Measurements from ENCODE around the gene NATD1.

The NATD1 gene

DNA sequence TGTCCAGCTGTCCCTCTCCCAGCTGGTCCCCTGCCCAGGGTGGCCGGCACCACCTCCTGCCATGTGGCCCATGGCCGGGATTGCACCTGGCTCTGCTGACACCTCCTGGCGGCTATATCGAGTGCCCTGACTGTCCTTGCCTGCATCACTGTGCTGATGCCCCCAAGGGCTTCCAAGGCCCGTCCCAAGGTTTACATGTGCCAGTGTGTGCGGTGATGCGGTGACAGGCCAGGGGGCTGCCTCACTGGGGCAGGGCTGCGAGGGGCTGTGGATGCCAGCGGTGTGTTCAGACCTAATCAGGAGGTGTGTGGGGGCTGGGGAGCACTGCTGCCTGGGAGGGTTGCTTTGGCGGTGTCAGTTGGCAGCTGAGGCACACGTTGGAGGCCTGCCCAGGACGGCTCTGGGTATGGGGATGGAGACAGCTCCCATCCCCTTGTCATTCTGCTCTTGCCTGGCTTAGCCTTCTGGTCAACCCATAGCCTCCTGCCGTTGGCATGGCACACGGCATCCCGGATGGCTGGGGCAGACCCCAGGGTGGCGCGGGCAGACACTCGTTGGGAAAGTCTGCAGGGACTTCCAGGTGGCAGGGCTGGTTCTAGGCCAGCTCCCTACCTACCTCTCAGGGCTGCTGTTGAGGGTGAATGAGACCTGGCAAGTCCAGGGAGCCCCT, 36.8 kb upstream of the NATD1 start:
- DNase-seq (ENCODE audit: low spot score): peak; percentile 21

DNA sequence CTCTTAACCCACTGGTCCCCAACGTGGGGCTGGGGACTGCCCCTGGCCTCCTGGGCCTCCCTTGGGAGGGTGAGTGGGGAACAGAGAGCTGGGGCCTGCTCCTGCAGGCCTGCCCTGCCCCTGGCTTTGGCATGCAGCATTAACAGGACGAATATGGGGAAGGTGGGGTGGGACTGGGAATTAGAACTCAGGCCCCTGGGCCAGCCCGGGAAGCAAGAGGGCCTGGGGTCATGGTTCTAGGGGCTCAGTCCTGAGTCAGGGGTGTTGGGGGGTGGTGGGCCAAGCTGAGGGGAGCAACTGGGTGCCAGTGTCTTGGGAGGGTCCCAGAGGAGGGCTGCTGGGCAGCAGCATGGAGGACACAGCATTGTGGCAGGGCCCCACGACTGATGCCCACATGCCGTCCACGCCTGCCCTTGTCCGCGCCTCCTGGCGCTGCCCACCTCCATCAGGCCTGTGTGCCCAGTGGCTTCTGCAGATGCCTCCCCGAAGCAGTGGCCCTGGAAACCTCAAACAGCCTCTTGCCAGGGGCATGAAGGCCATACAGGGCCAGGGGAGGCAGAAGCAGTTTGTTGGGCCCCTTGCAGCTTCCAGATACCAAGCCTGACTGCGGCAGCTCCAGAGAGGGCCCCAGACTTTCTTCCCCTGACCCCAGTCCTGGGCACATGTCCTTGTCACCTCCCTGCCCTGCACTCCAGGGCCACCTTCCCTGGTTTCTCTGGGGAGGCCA, 36.1 kb upstream of the NATD1 start:
- no peak for DNase-seq (ENCODE audit: low spot score)

DNA sequence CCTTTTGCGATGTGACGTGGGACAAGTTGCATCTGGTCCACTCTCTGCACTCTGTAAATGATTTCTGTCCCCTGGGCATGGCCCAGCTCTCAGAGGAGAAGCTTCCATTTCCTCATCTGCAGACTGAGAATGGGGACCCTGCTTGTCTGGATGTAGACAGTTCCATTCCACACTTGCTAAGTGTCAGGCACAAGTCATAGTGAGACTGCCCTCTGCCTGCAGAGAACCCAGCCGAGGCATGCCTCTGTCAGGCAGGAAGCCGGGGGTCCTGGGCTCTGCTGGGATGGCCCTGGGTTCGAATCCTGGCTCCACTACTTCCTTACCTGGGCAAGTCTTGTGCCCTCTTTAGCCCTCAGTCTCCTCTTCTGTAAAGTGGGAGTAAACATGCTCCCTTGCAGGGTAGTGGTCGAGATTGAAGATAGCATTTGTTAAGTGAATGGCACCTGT, 35.4 kb upstream of the NATD1 start:
- no peak for DNase-seq (ENCODE audit: low spot score)

DNA sequence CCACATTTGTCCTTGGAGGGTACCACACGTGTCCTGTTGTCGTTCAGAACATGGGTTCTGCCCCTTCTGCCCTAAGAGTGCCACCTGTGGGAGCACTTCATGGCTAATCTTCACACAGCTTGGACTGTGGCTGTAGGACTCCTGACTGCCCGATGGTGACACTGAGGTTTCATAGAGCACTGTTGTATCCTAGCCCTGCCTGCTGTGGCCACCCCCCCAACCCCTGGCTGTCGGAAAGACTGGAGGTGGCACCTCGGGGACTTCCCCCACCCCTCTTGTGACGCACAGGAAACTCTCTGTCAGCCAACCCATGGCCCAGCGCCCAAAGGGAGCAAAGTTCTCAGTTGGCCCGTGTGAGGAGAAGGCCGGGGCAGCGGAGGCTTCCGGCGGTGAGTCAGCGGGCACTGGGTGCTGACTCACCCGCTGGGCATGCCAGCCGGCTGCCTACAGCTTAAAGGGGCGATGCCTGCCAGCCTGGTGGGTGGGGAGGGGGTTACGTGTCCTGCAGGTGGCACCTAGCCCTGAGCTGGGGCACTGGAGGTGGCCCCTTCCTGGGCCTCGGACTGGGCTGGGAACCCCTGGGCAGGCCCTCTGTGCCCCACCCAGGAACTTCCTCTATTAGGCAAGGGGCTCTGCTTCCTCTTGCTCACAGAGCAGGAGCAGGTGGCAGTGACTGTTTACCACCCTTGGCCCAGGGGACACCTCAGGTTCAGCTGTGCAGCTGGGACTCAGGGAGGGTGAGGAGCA, 34.7 kb upstream of the NATD1 start:
- peak; percentile 93 for DNase-seq (ENCODE audit: low spot score)

DNA sequence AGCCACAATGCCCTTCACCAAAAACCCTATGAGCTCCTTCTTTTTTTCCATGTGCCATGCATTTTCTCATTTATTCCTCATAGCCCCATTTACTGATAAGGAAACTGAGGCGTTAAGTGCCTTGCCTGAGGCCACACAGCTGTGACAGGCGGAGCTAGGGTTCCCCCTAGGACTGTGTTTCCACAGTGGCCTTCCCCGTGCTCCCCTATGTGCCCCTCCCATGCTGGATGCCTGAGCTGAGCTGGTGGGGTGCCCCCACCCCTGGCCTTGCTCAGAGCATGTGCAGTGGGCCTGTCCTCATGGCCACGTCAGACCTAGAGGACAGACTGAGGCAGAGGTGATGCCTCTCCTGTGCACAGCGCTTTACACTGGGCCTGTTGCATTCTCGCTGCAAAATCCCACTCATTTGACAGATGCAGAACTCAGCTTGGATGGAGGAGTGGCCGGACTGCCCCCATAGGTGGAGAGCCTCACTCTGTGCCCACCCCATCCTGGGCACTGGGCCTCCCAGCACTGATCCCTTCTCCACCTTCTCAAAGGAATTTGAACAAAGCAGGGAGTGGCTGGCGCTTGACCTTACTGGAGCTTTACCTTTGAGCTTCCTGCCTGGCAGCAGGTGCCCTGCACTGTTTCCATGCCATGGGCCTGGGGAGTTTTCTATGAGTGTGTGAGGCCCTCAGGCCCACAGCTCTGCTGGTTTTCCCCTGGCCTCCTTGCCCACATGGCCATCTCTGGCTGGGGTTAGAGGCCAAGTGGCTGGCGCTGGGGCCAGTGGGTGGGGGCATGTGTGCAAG, 33.9 kb upstream of the NATD1 start:
- no peak for DNase-seq (ENCODE audit: low spot score)

DNA sequence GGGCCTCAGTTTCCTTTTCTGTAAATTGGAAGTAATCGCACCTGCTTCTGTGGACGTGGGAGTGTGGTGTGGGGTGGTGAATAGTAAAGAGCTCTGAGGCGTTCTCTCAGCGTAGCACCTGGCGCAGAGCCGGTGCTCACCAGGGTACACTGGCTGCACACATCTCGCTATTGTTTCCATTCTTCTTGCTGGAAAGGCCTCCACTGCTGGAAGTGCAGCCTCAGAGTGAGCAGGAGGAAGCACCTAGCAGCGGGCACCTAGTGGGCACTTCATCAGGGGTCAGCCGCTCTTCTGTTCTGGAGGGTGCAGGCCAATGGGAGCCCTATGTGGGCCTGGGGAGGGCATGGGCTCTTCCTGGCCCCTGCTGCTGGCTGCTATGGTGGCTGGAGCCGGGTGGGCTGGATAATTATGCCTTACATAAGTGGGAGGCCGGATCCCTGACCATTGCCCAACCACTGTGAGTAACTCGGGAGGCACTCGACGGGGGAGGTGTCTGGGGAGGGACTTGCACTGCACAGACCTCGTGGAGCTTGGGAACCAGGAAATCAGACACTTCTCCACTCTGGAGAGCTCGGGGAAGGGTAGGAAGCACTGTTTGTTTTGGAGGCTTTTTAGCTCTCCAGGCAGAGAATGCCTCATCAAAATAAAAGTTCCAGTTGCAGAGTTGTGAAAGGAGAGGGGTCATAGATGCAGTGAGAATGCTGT, 33.0 kb upstream of the NATD1 start:
- peak; percentile 91 for DNase-seq (ENCODE audit: low spot score)

DNA sequence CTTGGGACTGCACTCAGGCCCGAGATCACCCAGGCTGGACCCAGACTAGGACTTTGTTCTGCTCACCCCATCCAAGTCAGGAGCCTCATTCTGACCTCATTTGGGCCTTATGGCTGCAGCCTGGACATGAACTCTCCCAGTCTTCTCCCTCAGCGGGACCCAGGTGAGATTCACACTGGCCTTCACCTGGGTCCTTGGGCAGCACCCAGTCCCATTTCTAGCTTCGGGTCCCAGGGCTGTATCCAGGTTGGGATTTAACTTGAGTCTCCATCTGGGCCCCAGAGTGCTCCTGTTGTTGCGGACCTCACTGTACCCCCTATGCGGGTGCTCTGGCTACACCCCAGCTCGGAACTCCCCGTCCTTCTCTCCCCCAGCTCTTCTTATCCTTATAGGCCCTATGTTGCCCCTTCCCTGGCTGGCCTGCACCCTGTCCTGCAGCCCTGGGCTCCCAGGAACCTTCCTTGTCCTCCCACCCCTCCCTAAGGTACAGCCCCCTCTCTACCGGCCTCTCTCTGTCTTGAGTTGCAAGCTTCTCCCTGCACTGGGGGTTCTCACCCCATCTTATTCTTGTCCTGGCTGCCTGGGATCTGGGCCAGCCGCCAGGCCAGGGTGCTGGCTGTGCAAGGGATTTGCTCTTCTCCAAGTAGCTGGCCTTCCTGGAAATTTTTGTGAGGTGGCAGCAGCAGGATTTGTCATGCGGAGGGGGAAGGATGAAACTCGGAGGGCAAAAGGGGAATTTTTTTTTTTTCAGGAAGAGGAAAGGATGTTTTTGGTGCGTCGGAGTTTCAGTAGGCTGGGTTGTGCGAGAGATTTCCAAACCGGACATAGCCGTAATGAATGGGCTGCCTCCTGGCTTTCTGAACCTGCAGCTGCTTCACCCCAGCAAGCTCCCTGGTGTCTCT, 32.2 kb upstream of the NATD1 start:
- DNase-seq (ENCODE audit: low spot score): no peak

DNA sequence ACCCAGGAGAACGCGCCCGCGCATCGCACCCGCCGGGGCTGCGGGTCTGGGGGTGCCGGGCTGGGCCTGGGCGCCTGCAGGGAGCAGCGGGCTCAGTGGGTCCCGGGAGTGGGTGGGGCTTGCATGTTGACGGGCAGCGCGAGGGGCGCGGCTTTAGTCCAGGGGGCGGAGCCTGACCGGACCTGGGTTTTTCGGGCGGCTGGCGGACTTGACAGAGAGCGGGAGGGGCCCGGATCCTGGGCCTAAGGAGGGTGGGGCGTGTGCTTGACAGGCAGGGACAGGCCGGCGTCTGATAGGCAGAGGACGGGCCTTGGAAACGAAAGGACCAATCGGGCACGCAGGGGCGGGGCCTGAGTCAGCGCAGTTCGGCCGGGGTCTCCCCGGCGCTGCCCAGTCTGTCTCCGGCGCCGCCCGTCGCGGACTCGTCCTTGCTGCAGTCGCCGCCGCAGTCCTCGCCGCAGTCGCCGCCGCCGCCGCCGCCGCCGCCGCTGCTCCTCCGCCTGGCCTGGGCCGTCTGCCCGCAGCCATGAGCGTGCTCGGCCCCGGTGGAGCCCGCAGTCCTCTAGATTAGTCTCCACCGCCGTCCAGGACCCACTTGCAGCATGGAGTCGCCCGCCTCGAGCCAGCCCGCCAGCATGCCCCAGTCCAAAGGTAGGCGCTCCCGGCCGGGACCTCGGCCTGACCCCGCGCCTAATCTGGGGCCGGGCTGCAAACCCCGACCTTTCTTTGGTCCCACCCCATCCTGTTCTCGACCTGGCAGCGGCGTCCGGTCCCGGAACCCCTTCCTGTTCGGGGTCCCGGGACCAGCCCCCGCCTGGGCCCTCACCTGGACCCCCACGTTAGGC, 31.3 kb upstream of the NATD1 start, which contains the start of gene MAP2K3:
Gene MAP2K3 (plus strand): TSS at position 393 of the 845 bp plus-strand sequence. CDS start 210 bp downstream, at position 603.
- DNase-seq (ENCODE audit: low spot score): peak; percentile 96

DNA sequence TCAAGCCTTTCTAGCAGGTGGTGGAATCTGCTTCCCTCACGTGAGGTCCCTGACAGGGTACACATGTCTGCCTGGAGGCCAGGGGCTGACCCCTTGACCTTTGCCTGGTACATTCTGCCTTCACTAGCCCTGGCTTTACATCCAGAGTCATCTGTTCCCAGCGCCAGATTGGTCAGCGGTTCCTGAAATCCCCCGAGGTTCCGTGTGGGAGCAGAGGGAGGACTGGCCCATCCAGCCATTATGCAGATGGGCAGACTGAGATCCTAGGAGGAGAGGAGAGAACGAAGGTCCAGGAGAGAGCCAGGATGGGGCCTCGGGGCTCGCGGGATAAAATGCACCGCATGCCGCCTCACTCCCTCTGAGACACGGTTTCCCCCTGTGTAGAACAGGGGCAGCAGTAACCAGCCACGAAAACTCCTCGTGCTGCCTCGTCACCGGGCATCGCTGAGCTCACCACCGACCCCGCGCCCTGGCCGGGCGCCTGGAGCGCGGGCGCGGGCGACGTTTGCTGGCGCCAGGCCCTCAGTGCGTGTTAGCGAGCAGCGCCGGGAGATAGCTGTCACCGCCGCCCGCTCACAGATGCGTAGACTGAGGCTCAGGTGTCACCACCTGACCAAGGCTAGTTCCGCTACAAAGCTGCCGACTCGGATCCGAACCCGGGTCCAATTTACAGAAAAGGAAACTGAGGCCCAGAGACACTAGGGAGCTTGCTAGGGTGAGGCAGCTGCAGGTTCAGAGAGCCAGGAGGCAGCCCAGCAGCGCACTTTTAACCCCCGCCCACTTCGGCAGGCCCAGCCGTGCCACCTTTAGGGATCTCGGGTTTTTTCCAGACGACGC, 30.5 kb upstream of the NATD1 start:
- DNase-seq (ENCODE audit: low spot score): peak; percentile 22

DNA sequence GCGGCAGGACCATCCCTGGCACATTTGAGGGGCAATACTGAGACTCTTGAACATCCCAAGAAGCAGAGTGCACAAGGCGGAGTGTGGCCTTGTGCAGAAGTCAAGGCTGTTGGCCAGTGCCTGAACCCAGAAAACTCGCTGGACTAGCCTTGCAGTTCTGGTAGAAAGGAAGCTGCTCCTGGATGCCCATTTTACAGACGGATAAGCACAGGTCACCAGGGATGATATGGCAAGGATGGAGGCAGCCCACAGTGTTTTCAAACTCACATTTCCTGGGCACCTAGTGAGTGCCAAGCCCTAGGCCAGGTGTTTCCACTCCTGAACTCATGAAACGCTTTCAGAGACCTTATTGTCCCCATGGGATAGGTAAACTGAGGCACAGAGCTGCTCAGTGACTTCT, 29.6 kb upstream of the NATD1 start:
- DNase-seq (ENCODE audit: low spot score): no peak

DNA sequence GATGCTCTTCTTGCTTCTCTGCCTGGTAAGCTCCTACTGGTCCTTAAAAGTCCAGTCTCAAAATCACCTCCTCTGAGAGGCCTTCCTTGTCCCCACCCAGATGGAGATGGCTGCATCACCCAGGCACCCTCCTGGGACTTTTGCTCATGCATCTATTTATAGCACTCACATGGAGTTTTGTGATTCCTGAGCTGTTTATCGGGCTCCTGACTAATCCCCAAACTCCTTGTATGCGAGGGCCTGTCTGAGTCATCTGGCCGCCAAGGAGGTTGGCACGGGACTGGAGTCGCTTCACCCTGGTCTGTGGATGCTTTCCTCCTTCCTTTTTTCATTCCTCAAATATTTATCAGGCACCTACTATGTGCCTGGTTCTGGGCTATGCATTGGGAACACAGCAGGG, 29.0 kb upstream of the NATD1 start:
- DNase-seq (ENCODE audit: low spot score): peak; percentile 88

DNA sequence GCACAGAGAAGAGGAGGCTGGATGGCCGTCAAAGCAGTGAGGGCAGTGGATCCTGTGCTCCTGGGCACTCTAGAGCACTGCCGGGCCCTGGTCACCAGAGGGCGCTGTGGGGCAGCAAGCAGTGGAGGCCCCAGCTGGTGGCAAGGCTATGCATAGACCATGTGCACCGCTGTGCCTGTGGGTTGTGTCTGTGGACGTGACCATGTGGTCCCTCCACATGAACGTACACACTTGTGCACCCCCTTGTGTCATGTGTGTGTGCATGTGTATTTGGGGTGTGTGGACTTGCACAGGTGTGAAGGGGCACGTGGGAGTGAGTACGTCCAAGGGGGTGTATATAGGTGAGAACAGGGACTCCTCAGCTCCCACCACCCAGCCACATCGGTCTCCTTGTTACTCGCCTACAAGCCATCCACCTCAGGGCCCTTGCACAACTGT, 26.9 kb upstream of the NATD1 start:
- DNase-seq (ENCODE audit: low spot score): peak; percentile 90

DNA sequence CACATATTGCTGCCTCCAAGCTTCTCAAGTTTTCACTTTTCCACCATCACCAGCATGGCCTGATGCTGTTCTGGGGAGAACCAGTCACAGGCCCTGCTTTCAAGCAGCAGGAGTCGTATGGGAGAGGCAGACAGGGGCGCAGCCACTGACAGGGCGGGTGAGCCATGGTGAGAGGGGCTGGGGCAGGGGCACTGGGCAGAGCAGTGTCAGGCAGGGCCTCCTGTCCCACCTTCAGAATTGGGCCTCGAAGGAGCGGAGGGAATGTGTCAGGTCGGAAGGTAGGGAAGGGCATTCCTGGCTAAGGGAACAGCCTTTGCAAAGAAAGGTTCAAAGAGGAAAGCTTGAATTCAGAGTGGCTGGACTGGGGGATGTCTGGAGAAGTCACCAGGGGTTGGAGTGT, 26.4 kb upstream of the NATD1 start:
- no peak for DNase-seq (ENCODE audit: low spot score)

DNA sequence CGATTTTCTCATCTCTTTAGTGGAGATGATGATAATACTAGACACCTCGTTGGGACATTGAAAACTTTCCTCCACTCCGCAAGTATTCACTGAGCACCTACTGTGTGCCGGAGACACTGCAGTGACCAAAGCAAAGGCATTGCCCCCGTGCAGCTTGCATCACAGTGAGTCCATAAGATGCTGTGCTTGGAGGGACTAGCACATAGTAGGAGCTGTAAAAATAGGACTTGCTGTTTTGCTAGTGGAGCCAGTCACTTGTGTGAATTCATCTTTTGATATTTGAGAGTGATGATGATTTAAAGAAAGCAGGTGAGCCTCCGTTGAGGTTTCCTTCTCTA, 26.0 kb upstream of the NATD1 start:
- no peak for DNase-seq (ENCODE audit: low spot score)

DNA sequence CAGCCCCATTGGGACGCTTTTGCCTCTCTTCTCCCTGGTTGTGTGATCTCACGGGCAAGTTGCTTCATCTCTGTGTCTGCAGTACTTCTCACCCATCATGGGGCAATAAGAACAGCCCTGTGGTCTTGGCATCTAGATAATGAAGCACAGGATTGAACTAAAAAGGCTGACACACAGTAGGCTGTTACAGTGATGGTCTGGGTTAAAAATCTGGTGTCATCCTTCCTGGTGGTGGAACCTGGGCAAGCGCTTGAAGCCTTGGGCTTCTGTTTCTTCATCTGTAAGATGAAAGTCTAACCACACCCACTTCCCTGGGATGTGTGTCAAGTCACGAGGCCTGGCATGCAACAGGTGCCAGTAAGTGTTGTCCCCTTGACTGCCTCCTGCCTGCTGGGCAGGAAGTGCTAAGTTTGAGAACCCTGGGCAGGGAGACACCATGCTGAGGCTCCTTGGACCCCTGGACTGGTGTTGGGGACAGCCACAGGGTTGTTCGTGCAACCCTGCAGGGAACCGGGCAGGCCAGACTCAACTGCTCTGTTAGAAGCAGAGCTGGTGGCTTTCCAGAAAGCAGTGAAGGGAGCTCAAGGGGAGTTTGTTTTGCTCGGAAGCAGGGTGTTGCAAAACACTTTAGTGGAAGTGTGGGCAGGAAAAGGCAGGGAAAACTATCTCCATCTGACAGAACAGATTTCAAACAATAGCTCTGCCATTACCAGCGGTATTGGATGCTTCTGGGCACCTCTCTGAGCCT, 25.4 kb upstream of the NATD1 start:
- DNase-seq (ENCODE audit: low spot score): peak; percentile 20

DNA sequence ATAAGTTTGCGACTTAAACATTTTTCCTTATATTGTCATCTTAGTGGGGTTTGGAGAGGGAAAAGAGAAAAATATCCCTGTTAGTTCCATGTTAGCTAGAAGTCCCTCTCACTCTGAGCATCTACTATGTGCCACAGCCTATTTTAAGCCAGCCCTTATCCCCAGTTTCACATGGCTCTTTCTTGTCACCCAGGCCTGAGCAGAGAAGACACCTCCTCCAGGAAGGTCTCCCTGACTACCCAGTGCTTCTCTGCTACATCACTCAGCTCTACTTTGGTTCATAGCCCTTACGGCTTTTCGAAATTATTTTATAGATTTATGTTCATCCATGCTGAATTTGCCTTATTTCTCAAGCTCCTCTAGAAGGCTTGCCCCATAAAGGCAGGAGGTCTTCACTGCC, 24.1 kb upstream of the NATD1 start:
- DNase-seq (ENCODE audit: low spot score): no peak

DNA sequence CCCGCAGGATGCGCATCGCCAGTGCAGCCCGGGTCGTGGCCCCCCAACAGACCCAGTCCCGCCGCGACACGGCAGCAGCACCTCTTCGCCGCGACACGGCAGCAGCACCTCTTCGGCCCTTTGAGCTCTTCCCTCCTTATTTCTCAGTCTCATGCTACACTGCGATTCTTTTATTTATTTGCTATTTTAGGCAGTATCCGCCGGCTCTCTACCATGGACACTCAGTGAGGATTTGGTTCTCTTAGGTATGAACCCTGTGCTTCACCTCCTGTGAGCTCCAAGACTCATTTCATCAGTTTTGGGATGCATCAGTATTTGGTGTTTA, 23.0 kb upstream of the NATD1 start:
- no peak for DNase-seq (ENCODE audit: low spot score)

Measured in AG20443 (cell line).